GM21786 (cell line): ENCODE measurements around the gene TTC28.
"Not testable (repeated sequence)": the region's sequence is repeated elsewhere in the genome, so short reads cannot be mapped to it uniquely, and the experiment has no call there.

Experiments used
- ATAC-seq: cut with Tn5 transposase; IDR thresholded peaks from one replicate; pipeline ENCODE4 v1.9.1; 2021; ENCODE audit not compliant: unreplicated experiment

Gene TTC28

DNA sequence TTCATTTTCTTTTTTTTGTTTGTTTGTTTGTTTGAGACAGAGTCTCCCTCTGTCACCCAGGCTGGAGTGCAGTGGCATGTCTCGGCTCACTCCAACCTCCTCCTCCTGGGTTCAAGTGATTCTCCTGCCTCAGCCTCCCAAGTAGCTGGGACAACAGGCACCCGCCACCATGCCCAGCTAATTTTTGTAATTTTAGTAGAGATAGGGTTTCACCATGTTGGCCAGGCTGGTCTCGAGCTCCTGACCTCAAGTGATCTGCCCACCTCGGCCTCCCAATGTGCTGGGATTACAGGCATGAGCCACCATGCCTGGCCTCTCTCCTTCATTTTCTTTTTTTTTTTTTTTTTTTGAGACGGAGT, 118.9 kb downstream of the TTC28 start:
- ATAC-seq = not testable (repeated sequence)

DNA sequence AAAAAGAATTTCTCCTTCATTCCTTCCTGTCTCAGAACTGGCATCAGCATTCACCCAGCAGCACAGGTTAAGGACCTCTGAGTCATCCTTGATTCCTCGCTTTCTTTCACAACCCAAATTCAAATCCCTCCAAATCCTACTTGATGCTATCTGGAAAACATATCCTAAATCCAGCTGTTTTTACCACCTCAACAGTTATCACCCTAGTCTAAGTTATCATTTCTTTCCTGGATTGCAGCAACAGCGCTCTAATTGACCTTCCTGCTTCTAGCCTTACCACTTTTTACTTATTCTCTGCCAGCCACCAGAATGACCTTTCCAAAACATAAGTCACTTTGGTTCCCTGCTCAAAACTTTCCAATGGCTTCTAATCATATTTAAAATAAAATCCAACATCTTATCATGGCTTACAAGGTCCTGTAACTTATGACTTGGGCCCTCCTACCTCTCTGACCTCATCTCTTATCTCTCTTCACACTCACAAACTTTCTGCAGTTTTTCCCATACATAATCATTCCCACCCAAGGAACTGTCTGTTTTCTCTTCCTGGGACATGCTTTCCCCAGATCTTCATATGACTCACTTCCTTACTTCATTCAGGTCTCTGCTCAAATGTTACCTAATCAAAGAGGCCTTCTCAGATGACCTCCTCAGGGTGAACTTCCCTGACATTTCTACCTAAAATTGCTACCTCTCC, 119.4 kb downstream of the TTC28 start:
- ATAC-seq = no peak

- no peak for ATAC-seq
These were observed 122.5 kb downstream of the TTC28 start for GRCh38 chr22:28557184-28557583.

GRCh38 chr22:28553108-28553866, 126.4 kb downstream of the TTC28 start:
- not testable (repeated sequence) for ATAC-seq

GRCh38 chr22:28548406-28548805, 131.2 kb downstream of the TTC28 start:
- no peak for ATAC-seq

DNA sequence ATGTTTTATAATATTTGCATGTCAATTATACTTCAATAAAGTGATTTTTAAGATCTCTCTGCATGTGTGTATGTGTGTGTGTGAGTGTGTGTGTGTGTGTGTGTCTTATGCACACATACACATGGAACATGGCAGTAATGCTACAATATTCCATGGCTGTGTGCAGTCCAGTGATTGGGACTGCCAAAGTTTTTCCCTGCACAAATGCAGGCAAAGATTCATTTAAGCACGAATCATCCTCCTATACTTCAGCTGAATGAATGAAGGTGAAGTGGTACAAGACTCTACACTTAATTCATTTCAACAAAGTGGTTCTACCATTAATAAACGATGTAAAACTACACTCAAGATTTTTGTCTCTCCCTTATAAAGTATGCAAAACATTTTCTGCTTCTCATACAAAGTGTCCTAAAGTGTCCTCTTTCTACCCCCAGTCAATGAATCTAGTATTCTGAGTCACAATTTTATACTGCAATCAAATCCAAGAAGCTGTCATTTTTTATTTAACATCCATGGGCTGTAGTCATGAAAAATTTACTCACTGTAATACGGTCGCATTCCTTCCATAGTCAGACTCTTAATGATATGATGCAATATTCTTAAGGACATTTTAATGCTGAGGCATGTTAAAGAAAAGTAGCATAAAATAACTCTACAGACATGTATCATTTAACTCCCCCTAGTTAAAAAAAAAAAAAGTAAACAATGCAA, 132.4 kb downstream of the TTC28 start:
- ATAC-seq = no peak

DNA sequence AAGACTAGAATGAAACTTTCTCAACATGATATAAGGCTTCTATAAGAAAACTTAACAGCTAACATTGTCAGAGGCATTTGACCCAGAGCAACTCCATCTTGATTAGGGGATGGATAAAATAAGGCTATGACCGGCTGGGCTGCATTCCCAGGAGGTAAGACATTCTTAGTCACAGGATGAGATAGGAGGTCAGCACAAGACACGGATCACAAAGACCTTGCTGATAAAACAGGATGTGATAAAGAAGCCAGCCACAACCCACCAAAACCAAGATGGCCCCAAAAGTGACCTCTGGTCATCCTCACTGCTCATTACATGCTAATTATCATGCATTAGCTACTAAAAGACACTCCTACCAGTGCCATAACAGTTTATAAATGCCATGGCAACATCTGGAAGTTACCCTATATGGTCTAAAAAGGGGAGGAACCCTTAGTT, 135.2 kb downstream of the TTC28 start:
- no peak for ATAC-seq

GRCh38 chr22:28542980-28543621, 136.5 kb downstream of the TTC28 start:
- no peak for ATAC-seq

- no peak for ATAC-seq
These were observed 138.5 kb downstream of the TTC28 start for GRCh38 chr22:28541137-28541536.

DNA sequence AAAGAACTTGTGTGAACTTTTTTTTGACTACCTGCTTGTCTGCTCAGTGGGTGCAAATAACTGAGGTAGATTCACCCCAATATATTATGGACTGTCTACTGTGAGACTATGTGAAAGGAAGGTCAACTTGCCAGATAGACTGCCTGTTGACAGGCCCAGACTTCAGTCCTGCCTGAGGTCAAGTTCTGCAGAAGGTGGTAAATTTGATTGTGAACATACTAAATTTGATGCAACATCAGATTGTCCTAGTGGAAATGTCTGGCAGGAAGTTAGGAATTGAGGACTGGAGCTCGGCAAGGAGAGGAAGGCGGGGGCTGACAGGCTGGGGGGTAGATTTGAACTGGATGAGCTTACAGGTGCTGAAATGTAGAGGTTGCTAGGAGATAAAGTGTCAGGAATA, 140.7 kb downstream of the TTC28 start:
- no peak for ATAC-seq

GRCh38 chr22:28530565-28530964, 149.1 kb downstream of the TTC28 start:
- ATAC-seq = not testable (repeated sequence)

DNA sequence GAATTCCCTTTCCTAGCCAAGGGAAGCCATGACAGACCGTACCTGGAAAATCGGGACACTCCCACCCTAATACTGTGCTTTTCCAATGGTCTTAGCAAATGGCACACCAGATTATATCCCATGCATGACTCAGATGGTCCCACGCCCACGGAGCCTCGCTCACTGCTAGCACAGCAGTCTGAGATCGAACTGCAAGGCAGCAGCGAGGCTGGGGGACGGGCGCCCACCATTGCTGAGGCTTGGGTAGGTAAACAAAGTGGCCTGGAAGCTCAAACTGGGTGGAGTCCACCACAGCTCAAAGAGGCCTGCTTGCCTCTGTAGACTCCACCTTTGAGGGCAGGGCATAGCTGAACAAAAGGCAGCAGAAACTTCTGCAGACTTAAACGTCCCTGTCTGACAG, 150.5 kb downstream of the TTC28 start:
- not testable (repeated sequence) for ATAC-seq

DNA sequence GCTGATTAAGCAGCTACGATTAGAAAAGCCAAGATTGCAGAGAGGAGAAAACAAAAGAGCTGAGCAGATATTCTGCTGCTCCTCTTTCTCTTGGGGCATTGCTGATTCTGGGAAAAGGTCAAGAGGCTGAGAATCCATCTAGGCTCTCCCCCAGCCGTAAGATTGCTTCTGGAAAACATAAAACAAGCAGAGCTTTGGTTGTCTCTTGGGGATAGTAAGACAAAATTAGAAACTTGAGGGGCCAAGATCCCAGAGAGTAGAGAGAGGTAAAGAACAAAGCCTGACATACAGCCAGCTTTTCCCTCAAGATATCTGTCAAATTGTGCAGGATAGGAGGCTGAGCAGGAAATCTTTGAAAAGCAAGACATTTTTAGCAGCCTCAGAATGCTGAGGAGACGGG, 158.2 kb downstream of the TTC28 start:
- ATAC-seq = no peak

- no peak for ATAC-seq
These were observed 165.3 kb downstream of the TTC28 start for GRCh38 chr22:28514321-28514821.

GRCh38 chr22:28512387-28512786, 167.3 kb downstream of the TTC28 start:
- ATAC-seq = not testable (repeated sequence)

DNA sequence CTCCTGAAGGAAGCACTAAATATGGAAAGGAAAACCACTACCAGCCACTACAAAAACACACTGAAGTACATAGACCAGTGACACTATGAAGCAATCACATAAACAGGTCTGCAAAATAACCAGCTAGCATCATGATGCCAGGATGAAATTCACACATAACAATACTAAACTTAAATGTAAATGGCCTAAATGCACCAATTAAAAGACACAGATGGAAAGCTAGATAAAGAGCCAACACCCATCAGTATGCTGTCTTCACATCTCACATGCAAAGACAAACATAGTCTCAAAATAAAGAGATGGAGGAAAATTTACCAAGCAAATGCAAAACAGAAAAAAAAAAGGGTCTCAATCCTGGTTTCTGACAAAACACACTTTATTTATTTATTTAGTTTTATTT, 171.7 kb downstream of the TTC28 start:
- ATAC-seq = no peak

DNA sequence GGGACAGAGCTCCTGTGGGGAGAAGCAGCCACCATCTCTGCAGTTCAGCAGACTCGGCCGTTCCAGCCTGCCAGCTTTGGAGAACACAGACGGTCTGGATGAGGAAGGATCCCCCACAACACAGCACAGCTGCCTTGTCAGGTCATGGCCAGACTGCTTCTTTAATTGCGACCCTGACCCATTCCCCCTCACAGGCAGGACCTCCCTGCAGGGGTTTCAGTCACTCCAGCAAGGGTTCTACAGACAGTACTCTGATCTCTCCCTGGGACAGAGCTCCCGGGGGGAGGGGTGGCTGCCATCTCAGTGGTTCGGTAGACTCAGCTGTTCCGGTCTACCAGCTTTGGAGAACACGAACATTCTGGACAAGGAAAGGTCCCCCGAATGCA, 173.5 kb downstream of the TTC28 start:
- no peak for ATAC-seq

DNA sequence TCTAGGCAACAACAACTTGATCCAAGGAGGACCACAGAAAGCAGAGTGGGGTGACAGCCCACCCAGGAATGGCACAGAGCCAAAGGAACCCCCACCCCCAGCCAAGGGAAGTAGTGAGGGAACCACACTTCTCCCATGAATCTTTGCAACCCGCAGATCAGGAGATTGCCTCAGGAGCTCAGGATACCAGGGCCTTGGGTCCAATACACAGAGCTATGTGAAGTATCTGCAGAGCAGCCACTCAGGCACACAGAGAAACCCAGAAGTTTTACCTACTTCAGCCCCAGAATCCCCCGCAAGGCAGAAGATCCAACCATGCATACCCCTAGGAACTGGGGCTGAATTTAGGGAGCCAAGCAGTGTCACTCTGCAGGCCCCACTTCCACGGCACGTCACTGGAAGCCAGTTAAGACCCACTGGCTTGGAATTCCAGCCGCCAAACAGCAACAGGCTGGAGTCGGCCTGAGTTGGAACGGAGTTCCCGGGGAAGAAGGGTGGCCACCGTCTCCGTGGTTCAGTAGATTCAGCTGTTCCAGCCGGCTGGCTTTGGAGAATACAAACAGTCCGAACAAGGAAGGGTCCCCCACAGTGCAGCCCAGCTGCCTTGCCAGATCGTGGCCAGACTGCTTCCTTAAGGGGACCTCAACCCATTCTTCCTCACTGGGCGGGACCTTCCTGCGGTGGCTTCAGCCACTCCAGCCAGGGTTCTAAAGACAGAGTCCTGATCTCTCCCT, 174.1 kb downstream of the TTC28 start:
- ATAC-seq = no peak

- ATAC-seq = no peak
These were observed 179.6 kb downstream of the TTC28 start for GRCh38 chr22:28500006-28500405.

DNA sequence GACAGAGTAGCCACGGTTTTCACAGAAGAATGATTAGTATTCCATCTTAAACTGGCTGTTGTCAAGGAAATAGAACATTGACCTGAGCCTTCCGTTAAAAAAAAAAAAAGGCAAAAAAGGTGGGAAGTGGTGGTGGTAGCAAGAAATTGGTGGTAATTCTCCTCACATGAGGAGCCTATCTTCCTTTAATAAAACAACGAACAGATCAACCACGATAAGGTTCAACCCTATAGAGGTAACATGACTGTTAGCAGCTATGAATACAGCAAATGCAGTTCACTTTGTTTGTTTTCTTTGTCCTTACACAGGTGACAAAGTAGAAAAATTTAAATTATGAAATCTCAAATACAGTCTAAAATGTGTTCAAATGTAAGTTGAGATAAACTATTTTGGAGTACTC, 181.6 kb downstream of the TTC28 start:
- no peak for ATAC-seq

- no peak for ATAC-seq
These were observed 182.5 kb downstream of the TTC28 start for GRCh38 chr22:28497188-28497587.
